ENCODE results near the gene TNS4. TPM values are rescaled to one million over a fixed set of nuclear protein-coding genes. Genes with fewer than 3 reads are reported as not detected.
A peak's percentile ranks its signal among the peaks of the same experiment; 100 is the strongest.

Gene TNS4
- total and polyA plus RNA-seq, 2 of the 4 experiments (the other 2 are of a cell fraction), result not detected

- intact Hi-C loops (cut with micrococcal nuclease), result no loop called here
- Histone ChIP-seq H2AK9ac (replicated peaks; ENCODE audit: low read depth, low read length, poor library complexity) (no peak overlapping the region), H2BK20ac (ENCODE audit: low read depth, low read length) (peak overlapping the region; percentile 26; the same call in 1 of the 2 replicates), H3K9ac (ENCODE audit: low read depth, low read length) (no peak overlapping the region), H3K4me3 (ENCODE audit: insufficient read depth, low read depth, low read length) (no peak overlapping the region), H4K91ac (ENCODE audit: insufficient read depth, low read depth, low read length) (peak overlapping the region; percentile 44; the same call in 1 of the 2 replicates), H2BK120ac (ENCODE audit: low read depth, low read length) (peak overlapping the region; percentile 62; the same call in 1 of the 2 replicates), H3K27me3 (ENCODE audit: control insufficient read depth, insufficient read depth, low read length) (no peaks in the 10 kb centered on the region), H2AFZ (replicated peaks; ENCODE audit: low read length, poor library complexity) (no peak overlapping the region), H3K23ac (ENCODE audit: low read depth, low read length) (no peak overlapping the region), H3K36me3 (ENCODE audit: control insufficient read depth, insufficient read depth, low read length) (no peaks in the 10 kb centered on the region), H4K8ac (ENCODE audit: low read depth in 2 of 2, low read length in 2 of 2) (peak overlapping the region in 1 of 2 experiments; percentile 4; a peak in 1 of 4 replicates), H4K20me1 (ENCODE audit: insufficient read depth, low read length) (no peaks in the 10 kb centered on the region), H3K27ac (ENCODE audit: insufficient read depth, low read length) (no peak overlapping the region), H3K79me1 (ENCODE audit: low read depth in 1 of 2, low read length in 2 of 2) (0 out of 4 replicates have a peak, but pooled peaks cover 0 to 5% of the 10 kb centered on the region in 2 experiments), H4K5ac (ENCODE audit: low read depth, low read length) (peak overlapping the region; percentile 50), H3K56ac (ENCODE audit: extremely low read depth, insufficient read depth, low read length) (no peak overlapping the region), H2BK15ac (ENCODE audit: low read depth, low read length) (0 out of 3 replicates have a peak overlapping the region, but pooled peaks have one; percentile 41), H3K14ac (replicated peaks; ENCODE audit: low read depth, low read length) (no peak overlapping the region; the same call in 1 of the 2 replicates), H3K4ac (ENCODE audit: low read depth, low read length) (peak overlapping the region; percentile 20), H3K18ac (ENCODE audit: low read depth, low read length) (peak overlapping the region; percentile 25; the same call in 1 of the 2 replicates), H3K9me3 (ENCODE audit: control insufficient read depth, insufficient read depth, low read length) (no peaks in the 10 kb centered on the region), H3K4me2 (ENCODE audit: low read depth, low read length) (no peak overlapping the region), H2AK5ac (ENCODE audit: low read depth, low read length) (peak overlapping the region; percentile 47; the same call in 1 of the 2 replicates), H2BK5ac (ENCODE audit: low read depth, low read length, poor library complexity, severe bottlenecking) (no peak overlapping the region), H3K9me1 (ENCODE audit: insufficient read depth, low read length) (peaks cover 23% of the 10 kb centered on the region), H3K4me1 (ENCODE audit: control insufficient read depth, insufficient read depth, low read length) (peaks cover 21% of the 10 kb centered on the region)
- in situ Hi-C loops (cut with MboI; ENCODE audit: low sequenced_read_pairs), result no loop called here
- BruUV-seq (replicated peaks), result no TSS peak
- CTCF ChIA-PET, result no interaction called here
- dilution Hi-C loops (cut with HindIII; ENCODE audit: low sequenced_read_pairs, unreplicated experiment), result no loop called here
- TF ChIP-seq, protein P1, sequence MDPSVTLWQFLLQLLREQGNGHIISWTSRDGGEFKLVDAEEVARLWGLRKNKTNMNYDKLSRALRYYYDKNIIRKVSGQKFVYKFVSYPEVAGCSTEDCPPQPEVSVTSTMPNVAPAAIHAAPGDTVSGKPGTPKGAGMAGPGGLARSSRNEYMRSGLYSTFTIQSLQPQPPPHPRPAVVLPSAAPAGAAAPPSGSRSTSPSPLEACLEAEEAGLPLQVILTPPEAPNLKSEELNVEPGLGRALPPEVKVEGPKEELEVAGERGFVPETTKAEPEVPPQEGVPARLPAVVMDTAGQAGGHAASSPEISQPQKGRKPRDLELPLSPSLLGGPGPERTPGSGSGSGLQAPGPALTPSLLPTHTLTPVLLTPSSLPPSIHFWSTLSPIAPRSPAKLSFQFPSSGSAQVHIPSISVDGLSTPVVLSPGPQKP (IDR thresholded peaks at IDR 0.05; ENCODE audit: borderline replicate concordance, low read depth, low read length), result no peak
- TF ChIP-seq MAFK (IDR thresholded peaks at IDR 0.05; ENCODE audit: low read depth, low read length) (no peak), BHLHE40 (IDR thresholded peaks at IDR 0.05; ENCODE audit: low read depth, low read length) (no peak), SMC3 (IDR thresholded peaks at IDR 0.05; ENCODE audit: low read depth, low read length) (no peak), CEBPB (IDR thresholded peaks at IDR 0.05; ENCODE audit: low read depth, low read length) (no peak), USF2 (IDR thresholded peaks at IDR 0.05; ENCODE audit: low read depth, low read length) (no peak), CTCF (conservative IDR thresholded peaks at IDR 0.05; ENCODE audit: low read depth, low read length) (no peak), POLR2A (IDR thresholded peaks at IDR 0.05; ENCODE audit: low read depth, low read length) (no peak)
- POLR2A ChIA-PET (ENCODE audit: unreplicated experiment), result no interaction called here
- 88% methylated on average over 5 of the region's 10 CpGs; no CpG with 5 or more reads in 1 of the 2 experiments for WGBS, 2 experiments (ENCODE audit: extremely low coverage in 2 of 2, insufficient read length in 1 of 2)
- DNase-seq (no peak), ATAC-seq (ENCODE audit: low read depth) (no peak)
Observed at GRCh38 chr17:40509626-40510327, 8.4 kb upstream of the TNS4 start.
